NCI-H2029 (cell line): ENCODE measurements around the gene SETD3.

Source experiments
- DNase-seq: peaks from one replicate; lab custom pipeline; 2025; lab: John Stamatoyannopoulos, UW

Gene SETD3

GRCh38 chr14:99393059-99393655 lies 87.5 kb downstream of the SETD3 start:
- DNase-seq = no peak

GRCh38 chr14:99391671-99392070 lies 89.0 kb downstream of the SETD3 start:
- DNase-seq = no peak

- DNase-seq = peak; percentile 8
Measured at GRCh38 chr14:99389174-99389826, 91.4 kb downstream of the SETD3 start.

GRCh38 chr14:99388286-99388685 lies 92.4 kb downstream of the SETD3 start:
- no peak for DNase-seq

- DNase-seq = no peak
Measured at GRCh38 chr14:99387880-99388279, 92.8 kb downstream of the SETD3 start.

GRCh38 chr14:99384450-99385417 lies 95.9 kb downstream of the SETD3 start:
- no peak for DNase-seq

GRCh38 chr14:99383472-99384449 lies 96.9 kb downstream of the SETD3 start:
- no peak for DNase-seq

GRCh38 chr14:99382781-99383471 lies 97.7 kb downstream of the SETD3 start:
- no peak for DNase-seq

- no peak for DNase-seq
Measured at GRCh38 chr14:99382071-99382470, 98.6 kb downstream of the SETD3 start.

- DNase-seq = no peak
Measured at GRCh38 chr14:99381688-99382060, 99.0 kb downstream of the SETD3 start.

- DNase-seq = no peak
Measured at GRCh38 chr14:99380991-99381687, 99.5 kb downstream of the SETD3 start.

GRCh38 chr14:99380402-99380801 lies 100.3 kb downstream of the SETD3 start:
- no peak for DNase-seq

- no peak for DNase-seq
Measured at GRCh38 chr14:99378782-99379214, 101.9 kb downstream of the SETD3 start.

- DNase-seq = no peak
Measured at GRCh38 chr14:99377951-99378350, 102.7 kb downstream of the SETD3 start.

GRCh38 chr14:99374964-99375363 lies 105.7 kb downstream of the SETD3 start:
- DNase-seq = no peak

- DNase-seq = no peak
Measured at GRCh38 chr14:99363616-99364290, 116.9 kb downstream of the SETD3 start.

- DNase-seq = no peak
Measured at GRCh38 chr14:99363051-99363450, 117.6 kb downstream of the SETD3 start.

GRCh38 chr14:99361596-99362215 lies 119.0 kb downstream of the SETD3 start:
- no peak for DNase-seq
